Fibroblast of skin of right biceps (primary cell): ENCODE data around the gene ZBTB45.
A peak's percentile ranks its signal among the peaks of the same experiment; 100 is the strongest.

Source experiments
- DNase-seq: peaks from one replicate; pipeline ENCODE4 v3.0.0-alpha.2; 2013

The ZBTB45 gene

DNA sequence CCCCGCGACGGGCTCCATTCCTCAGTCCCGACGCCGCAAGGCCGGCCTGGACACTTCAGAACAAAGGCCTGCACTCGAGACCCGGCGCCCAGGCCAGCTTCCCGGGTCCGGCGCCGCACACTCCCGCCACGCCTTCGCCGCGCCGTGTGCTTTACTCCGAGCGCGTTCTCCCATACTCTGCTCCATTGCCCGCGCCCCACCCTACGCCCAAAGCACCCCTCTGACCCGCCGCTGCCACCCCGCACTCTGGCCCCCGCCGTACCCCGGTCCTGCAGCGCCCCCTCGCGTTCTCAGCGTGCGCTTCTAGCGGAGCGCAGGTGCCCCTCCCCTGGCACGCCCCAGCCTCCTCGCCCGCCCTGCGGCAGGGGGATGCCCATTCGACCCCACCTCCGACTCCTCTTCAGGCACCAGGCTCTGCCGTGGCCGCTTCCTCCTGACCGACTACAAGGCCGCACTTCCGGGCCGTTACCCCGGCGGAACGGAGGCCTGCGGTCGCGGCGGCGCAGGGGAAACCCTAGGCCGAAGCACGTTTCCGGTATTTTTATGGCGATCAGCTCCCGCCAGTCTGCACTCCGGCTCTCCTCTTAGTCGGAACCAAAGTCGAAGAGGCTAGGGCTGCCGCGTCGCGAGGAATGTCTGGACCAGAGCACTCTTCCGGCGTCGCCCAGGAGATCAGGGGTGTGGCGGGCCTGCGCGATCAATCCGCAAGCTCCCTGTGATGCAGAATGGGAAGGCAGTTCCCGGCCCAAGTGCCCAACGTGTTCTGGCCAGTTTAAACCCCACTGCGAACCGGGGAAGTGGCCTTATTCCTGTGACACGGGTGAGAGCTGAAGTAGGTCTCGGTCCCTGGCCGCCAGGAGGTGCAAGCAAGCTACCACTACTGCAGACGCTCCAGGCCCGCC, at the start of gene ZBTB45:
Gene ZBTB45 (minus strand): TSS at position 456 of the 902 bp plus-strand sequence. CDS start 2,137 bp downstream, outside the sequence.
- DNase-seq: peak; percentile 98

DNA sequence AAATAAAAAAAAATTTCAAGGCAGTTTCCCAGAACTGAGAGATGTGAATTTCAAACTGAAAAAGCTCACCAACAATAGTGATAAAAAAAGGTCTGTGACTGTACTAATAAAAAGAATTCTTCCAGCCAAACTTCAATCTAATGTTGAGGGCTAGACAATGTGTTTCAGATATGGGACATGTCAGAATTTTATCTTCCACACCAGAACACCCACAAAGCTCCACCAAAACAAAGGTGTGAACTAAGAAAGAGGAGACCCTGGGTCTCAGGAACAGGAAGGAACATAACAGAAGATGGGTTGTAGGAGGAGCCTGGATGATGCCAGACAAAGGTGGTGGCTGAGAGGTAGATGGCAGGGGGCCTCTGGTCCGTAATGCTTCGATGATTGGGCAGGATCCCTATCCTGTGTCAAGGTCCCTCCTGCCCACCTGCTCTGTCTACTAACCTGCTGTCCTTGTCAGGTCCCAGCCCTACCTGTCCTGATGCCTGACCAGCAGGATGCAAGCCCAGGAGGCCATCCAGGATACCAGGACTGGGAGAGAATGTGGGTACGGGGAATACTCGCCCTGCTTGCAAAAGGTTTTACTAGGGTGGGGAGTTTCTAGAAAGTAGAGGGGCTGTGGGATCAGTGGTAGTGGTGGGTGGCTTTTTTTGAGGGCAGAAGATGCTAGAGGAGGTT, 49.0 kb upstream of the ZBTB45 start:
- DNase-seq: no peak

DNA sequence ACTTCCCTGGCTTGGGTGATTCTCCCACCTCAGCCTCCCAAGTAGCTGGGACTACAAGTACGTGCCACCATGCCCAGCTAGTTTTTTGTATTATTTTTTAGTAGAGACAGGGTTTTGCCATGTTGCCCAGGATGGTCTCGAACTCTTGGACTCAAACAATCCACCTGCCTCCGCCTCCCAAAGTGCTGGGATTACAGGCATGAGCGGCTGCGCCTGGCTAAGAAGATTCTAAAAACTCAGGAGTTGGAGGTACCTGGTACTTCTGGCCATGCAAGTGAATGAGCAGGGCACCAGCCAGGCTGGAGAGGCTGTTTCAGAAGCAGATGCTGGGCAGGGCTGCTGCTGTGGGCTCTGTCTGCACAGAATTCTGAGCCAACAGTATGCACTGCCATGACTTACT, 47.4 kb upstream of the ZBTB45 start:
- no peak for DNase-seq

DNA sequence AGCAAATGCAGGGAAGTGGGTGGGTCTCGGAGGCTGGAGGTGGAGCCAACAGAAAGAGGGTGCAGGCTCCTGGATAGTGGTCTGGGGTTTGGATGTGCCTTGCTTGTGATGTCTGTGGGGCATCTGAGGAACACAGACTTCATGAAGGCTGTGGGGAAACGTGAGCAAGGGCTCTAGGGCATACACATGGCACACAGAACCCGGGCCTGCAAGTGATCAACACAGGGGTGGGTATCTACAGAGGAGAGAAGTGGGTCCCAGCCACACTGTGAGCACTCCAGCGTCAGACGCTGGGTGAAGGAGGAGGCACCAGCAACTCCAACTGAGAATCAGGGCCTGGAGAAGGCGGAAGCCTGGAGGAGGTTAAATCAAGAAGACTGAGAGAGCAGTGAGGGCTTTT, 44.2 kb upstream of the ZBTB45 start:
- DNase-seq: no peak

DNA sequence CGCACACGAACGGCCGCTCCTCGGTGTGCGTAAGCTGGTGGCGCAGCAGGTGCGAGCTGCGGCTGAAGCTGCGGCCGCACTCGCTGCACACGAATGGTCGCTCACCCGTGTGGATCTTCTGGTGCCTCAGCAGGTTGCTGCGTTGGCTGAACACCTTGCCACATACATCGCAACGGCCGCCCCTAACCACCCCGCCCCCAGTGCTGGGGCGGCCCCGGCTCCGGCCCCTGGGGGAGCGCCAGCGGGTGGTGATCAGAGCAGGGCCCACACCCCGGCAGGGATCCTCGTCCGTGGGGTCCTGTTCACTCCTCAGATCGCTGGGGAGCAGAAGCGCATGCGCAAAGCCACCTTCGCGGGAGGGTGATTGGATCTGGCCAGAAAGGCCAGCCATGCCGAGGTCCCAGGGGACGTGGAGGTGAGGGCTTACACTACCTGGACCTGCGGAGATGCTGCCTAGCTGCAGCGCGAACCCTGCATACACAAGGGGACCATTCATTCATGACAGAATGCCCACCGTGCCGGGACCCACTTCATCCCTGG, 43.5 kb upstream of the ZBTB45 start:
- no peak for DNase-seq

DNA sequence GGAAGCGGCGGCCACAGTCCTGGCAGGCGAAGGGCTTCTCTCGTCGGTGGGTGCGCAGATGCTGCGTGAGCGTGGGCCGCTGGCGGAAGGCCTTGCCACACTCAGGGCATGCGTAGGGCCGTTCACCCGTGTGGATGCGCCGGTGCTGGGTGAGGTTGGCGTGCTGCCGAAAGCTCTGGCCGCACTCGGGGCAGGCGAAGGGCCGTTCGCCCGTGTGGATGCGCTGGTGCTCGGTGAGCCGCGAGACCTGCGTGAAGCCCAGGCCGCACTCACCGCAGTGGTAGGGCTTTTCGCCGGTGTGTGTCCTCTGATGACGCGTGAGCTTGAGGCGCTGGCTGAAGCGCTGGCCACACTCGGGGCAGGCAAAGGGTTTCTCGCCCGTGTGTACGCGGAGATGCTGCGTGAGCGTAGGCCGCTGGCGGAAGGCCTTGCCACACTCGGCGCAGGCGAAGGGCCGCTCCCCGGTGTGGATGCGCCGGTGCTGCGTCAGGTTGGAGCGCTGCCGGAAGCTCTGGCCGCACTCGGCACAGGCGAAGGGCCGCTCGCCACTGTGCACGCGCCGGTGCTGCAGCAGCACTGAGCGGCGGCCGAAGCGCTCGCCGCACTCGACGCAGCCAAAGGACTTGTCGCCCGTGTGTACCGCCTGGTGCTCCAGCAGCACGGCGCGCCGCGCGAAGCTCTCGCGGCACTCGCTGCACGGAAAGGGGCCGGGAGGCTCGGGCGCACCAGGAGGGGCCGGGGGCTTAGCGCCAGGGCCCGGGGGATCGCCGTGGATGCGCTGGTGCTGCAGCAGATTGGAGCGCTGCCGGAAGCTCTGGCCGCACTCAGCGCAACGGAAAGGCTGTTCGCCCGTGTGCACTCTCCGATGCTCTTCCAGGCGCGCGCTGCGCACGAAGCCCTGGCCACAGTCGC, 42.8 kb upstream of the ZBTB45 start:
- DNase-seq: peak; percentile 37

DNA sequence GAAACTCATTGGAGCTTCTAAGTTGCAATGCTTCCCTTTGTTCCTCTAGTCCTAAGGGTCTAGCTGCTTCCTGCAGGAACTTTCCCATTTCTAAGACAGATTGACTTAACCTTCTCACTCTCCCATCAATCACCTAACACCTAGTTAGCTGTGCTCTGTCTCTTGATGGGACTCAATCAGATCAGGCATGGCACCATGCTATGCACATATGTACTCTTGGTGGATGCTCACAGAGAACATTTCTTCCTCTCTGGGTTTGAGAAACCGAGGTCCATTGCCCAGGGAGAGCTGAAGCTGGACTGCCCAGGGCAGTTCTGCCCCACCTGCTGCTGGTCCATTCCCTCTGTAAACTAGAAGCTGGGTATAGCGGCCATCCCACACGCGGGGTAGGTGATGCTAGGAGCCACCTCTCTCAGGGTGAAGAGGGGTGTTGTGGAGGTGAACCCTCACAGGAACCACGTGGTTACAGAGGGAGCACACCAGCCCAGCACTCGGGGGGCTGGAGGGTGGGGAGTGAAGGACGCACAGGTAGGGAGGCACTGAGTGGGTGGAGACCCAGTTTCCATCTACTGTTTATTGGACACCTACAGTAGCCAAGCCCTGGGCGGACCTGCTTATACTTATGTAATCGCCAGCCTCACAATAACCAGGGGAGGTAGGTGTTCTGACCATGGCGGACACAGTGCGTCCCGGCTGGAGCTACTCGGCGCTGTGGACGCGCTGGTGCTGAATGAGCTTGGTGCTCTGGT, 41.9 kb upstream of the ZBTB45 start:
- DNase-seq: no peak

DNA sequence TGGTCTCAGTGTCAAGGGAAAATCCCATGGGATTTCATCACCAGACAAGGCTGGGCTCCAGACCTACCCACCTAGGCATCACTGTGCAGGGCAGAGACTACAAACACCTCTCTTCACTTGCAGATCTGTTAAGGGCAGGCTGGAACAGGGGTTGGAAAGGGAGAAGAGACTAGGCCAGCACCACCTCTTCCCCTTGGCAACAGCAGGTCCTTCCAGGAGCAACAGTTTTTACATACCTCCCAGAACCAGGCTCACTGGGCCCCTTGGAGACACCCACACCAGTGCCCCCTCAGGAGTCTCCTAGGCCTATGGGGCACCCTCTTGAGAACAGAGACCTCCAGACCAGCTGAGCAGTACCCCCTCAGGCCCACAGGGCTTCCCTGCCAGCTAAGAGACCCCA, 41.3 kb upstream of the ZBTB45 start:
- DNase-seq: no peak

DNA sequence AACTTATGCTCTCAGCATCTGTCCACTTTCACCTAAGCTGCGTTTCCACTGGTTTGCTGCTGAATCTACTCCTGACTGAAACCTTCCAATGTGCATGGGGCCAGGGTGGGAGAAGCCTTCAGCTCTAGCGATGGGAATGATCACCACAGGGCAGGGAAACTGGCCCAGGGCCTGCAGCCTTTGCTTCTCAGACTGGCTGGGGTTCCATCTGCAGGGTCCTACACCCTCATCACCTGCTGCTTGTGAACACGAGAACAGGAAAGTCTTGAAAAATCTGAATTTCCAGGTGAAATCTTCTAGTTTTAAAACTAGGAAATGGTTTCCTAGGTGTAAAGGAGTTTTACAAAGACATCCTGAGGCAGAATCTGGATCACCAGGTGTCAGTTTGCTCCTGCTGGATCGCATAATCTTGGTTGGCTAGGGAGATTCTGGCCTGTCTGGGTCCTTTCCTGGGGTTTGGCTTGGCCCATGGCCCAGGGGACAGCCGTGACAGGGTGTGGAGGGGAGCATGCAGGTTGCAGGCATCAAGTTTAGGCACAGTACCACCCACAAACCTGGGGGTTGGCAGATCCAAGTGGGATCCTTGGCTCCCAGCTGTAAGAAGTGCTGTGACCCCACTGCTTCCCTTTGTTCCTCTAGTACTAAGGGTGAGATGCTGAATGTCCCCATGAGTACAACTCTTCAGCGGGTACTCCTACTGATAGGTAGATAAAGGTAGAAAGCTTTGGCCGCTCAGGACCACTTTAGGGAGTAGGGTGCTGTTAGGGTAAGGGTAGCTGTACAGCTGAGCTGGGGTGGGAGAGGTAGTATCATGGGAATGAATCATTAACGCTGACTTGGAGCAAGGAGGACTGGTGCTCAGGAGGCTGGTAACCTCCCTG, 40.6 kb upstream of the ZBTB45 start:
- DNase-seq: no peak

DNA sequence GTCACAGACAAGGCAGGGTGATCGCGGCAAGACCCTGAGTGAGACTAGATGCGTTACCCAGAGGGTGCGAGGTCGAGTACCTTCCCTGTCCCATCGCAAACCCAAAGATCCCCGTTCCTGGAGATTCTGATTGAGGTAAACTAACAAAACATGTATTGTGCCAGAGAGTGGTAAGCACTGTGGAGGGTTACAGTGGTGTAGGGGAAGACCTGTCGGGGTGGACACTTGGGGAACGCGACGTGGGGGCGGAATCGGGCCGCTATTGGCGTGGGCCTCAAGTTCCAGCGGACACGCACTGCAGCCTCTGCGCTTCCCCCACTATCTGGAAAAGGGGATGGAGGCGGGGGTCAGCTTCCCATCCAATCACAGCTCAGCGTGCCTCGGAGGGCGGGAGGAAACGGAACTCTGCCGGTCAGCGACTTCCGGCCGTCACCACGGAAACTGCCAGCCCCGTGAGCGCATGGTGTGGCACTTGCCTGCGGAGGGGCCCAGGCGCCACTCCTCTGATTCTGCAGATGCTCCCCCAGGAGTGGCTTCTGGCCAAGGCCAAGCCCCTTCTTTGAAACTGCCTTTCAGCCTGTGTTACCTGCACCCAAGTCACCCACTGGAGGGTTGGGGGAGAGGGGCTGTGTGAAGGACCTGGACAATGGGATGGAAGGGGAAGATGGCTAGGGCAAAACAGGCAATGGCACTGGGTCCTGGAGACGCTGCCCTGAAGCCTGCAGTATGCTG, 39.8 kb upstream of the ZBTB45 start:
- peak; percentile 92 for DNase-seq

DNA sequence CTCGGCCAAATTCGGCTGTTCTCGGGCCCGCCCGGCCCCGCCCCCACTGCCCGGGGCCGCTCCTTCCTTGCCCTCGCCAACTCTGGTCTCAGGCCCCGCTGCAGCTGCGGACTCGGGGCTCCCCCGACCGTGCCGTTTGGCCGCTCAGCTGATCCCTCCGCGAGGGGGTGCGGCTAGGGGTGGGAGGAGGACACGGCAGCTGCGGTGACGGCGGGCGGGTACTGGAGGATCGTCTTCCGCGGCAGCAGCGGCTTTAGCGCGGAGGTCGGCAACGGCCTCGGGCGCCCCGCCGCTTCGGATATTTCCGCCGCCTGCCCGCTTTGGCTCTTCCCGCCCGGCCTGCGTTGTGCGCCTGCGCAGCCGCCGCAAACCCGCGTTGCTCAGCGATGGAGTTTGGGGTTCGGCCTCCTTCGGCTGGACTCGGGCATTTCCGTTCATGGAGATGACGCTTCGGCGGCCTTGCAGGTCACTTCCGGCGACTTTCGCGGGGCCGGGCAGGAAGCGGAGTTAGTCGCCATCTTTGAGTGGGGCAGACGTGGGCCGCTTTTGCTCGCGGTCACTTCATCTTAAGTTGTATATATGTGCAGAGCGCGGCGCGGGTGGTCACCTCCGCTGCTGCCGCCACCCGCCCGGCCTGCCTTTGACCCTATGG, 39.1 kb upstream of the ZBTB45 start:
- peak; percentile 98 for DNase-seq

DNA sequence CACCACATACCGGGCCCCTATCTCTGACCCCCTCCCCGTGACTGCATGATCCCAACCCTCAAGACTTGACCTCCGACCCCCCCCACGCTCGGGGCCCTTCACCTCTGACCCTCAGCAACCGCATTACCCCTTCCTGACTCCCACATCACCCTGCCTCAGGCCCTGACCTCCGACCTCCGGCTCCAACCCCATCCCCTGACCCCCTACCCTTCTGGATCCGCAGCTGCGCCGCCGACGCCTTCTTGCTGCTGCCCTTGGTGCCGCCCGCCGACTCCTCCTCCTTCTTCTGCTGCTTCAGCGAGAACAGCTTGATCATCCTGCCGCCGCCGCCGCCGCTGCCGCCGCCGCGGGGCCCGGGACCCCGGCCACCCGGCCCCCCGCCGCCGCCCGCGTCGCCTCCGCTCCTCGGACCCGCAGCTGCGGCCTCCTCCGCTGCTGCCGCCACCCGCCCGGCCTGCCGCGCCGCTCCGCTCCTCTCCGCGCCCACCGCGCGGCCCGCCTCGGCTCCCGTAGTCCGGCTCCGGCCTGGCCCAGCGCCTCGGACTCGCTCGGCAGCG, 38.5 kb upstream of the ZBTB45 start, which contains the start of gene UBE2M:
Gene UBE2M (minus strand): TSS at position 546 of the 557 bp plus-strand sequence. CDS start 230 bp downstream, at position 316.
- no peak for DNase-seq

DNA sequence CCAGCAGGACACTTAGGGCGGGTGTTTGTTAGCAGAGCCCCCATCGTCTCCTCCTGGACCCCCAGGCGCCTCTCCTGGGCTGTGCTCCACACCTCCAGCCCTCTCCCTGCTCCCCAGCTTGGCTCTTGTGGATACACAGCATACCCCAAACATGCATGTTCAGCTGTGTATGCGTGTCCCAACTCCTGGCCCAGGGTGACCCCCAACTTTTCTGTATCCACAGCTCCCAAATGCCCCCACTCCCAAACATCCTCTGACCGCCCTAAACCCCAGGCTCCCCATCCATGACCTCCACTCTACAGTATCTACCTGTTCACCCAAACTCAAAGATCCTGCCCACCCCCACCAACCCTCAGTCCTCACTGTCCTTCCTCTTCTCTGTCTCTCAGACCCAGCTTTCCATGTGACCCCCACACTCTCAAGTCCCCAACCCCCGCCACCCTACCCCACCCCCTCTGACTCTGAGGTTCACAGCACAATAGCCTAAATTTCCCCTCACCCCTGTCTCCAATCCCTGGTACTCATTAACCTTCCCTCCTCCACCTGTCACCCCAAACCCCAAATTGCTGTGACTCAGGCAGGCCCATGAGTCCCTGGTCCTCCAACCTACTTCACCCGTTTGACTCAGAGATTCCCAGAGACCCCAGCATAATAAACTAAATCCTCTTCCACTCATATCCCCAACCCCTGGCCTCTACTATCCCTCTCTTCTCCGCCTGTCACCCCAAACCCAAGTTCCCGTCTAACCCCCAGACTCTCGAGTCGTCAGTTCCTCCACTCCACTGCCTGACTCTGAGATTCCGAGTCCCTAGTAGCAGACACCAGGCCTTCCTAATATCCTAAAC, 37.8 kb upstream of the ZBTB45 start:
- DNase-seq: no peak

DNA sequence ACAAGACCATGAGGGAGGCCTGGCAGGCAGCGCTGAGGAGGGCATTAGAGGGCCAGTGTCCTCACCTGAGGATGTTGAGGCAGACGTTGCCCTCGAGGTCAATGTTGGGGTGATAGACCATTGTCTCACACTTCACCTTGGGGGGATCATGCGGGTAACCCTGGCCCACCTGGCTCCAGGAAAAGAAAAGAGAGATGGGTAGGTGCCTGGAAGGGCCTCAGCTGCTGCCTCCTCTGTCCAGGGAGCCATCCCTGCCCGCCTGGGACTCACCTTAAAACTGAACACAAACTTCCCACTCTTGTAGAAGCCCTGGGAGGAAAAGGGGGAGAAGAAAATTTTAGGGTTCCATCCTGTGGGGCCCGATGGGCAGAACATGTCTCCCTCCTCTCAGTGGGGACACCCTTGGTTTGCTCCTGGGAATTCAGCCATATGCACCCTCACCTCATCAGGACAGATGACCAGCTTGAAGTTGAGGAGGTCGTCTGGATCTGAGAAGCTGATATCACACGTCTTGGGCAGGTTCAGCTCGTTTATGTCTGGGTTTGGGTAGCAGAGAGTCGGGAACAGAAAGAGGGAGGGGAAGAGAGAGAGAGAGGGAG, 37.1 kb upstream of the ZBTB45 start:
- no peak for DNase-seq

DNA sequence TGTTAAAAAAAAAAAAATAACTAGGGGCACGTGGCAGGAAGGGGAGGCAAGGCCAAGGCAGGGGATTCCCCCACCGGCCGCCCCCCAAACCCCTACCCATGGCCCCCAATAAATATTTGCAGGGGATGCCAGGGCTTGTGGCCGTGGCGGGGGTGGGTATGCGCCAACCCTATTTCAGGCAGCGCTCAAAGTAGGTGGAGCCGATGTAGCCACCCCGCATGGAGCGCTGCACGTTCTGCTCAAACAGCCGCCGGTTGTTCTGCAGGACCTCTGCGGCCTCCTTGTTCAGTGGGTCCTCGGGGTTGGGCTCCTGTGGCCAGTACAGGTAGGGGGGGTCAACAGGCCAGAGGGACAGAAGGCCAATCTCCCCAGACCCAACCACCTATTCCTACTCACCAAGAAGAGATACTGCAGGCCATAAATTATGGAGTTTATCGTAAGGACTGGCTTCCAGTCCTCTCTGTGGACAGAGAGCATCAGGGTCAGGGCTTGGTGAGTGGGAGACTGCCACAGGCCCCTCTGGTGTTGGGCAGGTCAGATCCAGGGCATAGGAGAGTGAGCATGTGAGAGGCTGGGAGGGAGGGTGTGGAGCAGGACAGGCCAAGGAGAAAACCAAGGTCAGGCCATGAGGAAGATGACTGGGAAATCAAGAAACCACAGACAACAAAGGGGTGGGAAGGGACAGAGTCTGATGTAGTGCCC, 36.5 kb upstream of the ZBTB45 start:
- no peak for DNase-seq

DNA sequence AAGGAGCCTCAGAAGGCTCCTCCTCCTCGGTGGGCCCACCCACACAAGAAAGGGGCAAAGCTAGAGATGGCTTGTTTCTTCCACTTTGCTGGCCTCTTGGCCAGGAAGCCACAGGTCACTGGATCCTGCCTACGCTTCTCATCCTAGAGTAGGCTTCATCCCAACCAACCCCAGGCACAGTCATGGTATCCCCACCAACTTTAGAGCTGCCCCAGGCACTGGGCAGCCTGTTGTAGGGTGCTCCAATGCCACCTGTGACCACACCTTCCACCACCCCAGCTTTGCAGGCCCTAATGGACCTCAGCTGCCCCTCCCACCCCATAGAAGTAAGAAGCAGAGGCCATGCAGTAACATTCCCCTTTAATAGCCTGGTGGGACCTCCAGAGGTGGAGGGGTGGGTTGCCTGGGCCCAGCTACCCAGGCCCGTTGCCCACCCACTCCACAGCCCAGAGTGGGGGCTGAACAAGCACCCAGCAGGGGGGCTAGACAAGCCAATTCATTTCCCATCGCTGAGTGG, 35.8 kb upstream of the ZBTB45 start:
- DNase-seq: no peak
